B cell (primary cell): ENCODE measurements around the gene TMEM30B. TPM values are rescaled to one million over a fixed set of nuclear protein-coding genes. Genes with fewer than 3 reads are reported as not detected.

Experiments
- ATAC-seq: fragments of 200-7000 bp; cut with Tn5 transposase; one replicate; pipeline ENCODE4 v1.10.0; 2021; ENCODE audit warnings: low read depth, mild to moderate bottlenecking, moderate number of reproducible peaks, moderate library complexity
- CTCF ChIA-PET: fragments of 350-600 bp; sonication (Branson Sonifier 250); formaldehyde crosslinking; loops from one replicate; lab custom pipeline; 2021; ENCODE audit warnings: antibody characterized with exemption, inconsistent platforms; lab: Charles Lee
- POLR2A ChIA-PET: fragments of 350-600 bp; sonication (Branson Sonifier 250); formaldehyde crosslinking; loops from one replicate; lab custom pipeline; 2021; ENCODE audit warnings: antibody characterized with exemption; lab: Charles Lee
- DNase-seq: peaks from one replicate; pipeline ENCODE4 v3.0.0; 2013
- H2AFZ ChIP-seq: 2 replicates; pipeline ENCODE4 v1.6.1; 2012; ENCODE audit warnings: mild to moderate bottlenecking, low read depth, low read length; ENCODE audit not compliant: insufficient read depth, poor library complexity, severe bottlenecking
- H3K27ac ChIP-seq, 2 donors: 1 replicate in 1 of 2; 2 replicates in 1 of 2; pipeline ENCODE4 v1.5.1; 2012 to 2013; ENCODE audit warnings: low read length in 2 of 2, mild to moderate bottlenecking in 2 of 2, moderate library complexity in 1 of 2
- H3K27me3 ChIP-seq, 4 experiments: fragments of 200-600 bp in 1 of 4; sonication (generic) in 1 of 4; replicated peaks in 1 of 4; 1 replicate in 2 of 4; 2 replicates in 2 of 4; pipeline versions ENCODE4 v1.6.1 to v1.7.0; 2013 to 2016; ENCODE audit warnings: low read length in 3 of 4, mild to moderate bottlenecking in 2 of 4, mixed read lengths in 1 of 4, moderate library complexity in 1 of 4; ENCODE audit not compliant: insufficient read depth in 4 of 4, control insufficient read depth in 3 of 4; ENCODE audit errors: control extremely low read depth in 1 of 4
- H3K36me3 ChIP-seq, 2 experiments: replicated peaks in 1 of 2; 1 replicate in 1 of 2; 2 replicates in 1 of 2; pipeline versions ENCODE4 v1.6.1 to v1.7.1; 2013; ENCODE audit warnings: low read length in 1 of 2; ENCODE audit not compliant: insufficient read depth in 2 of 2, control insufficient read depth in 1 of 2; ENCODE audit errors: control extremely low read depth in 1 of 2, extremely low read depth in 1 of 2
- H3K4me1 ChIP-seq, 2 donors: fragments of 200-600 bp in 1 of 2; sonication (generic) in 1 of 2; 1 replicate in 1 of 2; 2 replicates in 1 of 2; pipeline versions ENCODE4 v1.5.1 to v1.6.1; 2013 to 2017; ENCODE audit warnings: low read length in 2 of 2; ENCODE audit not compliant: control insufficient read depth in 2 of 2, insufficient read depth in 2 of 2
- H3K4me2 ChIP-seq: replicated peaks from 2 replicates; pipeline ENCODE3; 2012; ENCODE audit warnings: mild to moderate bottlenecking, low read depth, low read length; ENCODE audit not compliant: poor library complexity, severe bottlenecking
- H3K4me3 ChIP-seq, 5 experiments: fragments of 200-600 bp in 1 of 5; sonication (generic) in 1 of 5; 1 replicate in 3 of 5; 2 replicates in 2 of 5; pipeline versions ENCODE4 v1.5.1 to v1.7.0; 2011 to 2016; ENCODE audit warnings: low read length in 4 of 5, mild to moderate bottlenecking in 4 of 5, low read depth in 2 of 5, control low read depth in 1 of 5, moderate library complexity in 1 of 5; ENCODE audit not compliant: insufficient read depth in 1 of 5; ENCODE audit errors: control extremely low read depth in 1 of 5, extremely low read depth in 1 of 5
- H3K79me2 ChIP-seq: fragments of 200-600 bp; sonication (generic); one replicate; pipeline ENCODE4 v1.6.0; 2016; ENCODE audit warnings: low read length; ENCODE audit not compliant: control insufficient read depth, insufficient read depth
- H3K9ac ChIP-seq: fragments of 200-600 bp; sonication (generic); 2 replicates; pipeline ENCODE4 v1.6.1; 2017; ENCODE audit warnings: mild to moderate bottlenecking, low read length, moderate library complexity
- H3K9me3 ChIP-seq, 3 donors: one replicate each; pipeline versions ENCODE4 v1.6.1 to v1.7.1; 2013; ENCODE audit warnings: low read length in 2 of 3; ENCODE audit not compliant: control insufficient read depth in 2 of 3, insufficient read depth in 1 of 3; ENCODE audit errors: control extremely low read depth in 1 of 3
- H4K20me1 ChIP-seq: 2 replicates; pipeline ENCODE4 v1.6.0; 2012; ENCODE audit warnings: mild to moderate bottlenecking, low read length; ENCODE audit not compliant: insufficient read depth, control insufficient read depth, poor library complexity, severe bottlenecking
- H3K27ac Mint-ChIP-seq: one replicate; pipeline ENCODE4 v1.8.0; 2021; ENCODE audit warnings: mixed read lengths
- H3K27me3 Mint-ChIP-seq: one replicate; pipeline ENCODE4 v1.8.0; 2021; ENCODE audit warnings: mixed read lengths
- H3K4me1 Mint-ChIP-seq: one replicate; pipeline ENCODE4 v1.8.0; 2021; ENCODE audit warnings: mixed read lengths
- H3K4me3 Mint-ChIP-seq: one replicate; pipeline ENCODE4 v1.8.0; 2021; ENCODE audit warnings: mixed read lengths
- H3K9me3 Mint-ChIP-seq: one replicate; pipeline ENCODE4 v1.8.0; 2022; ENCODE audit warnings: mixed read lengths; ENCODE audit not compliant: insufficient read depth
- EZH2 ChIP-seq: IDR thresholded peaks from 2 replicates; pipeline ENCODE4 v1.6.1; 2012; ENCODE audit warnings: borderline replicate concordance, low read depth, mild to moderate bottlenecking, moderate library complexity, low read length; ENCODE audit not compliant: insufficient read depth, poor library complexity, severe bottlenecking
- WGBS: methylation state at CpG from one replicate; pipeline ENCODE4 v1.1.5; 2013; ENCODE audit warnings: missing lambda C conversion rate; ENCODE audit not compliant: insufficient coverage; 5-methylcytosine and 5-hydroxymethylcytosine counted together
- intact Hi-C: fragments of 100-400 bp; cut with micrococcal nuclease; formaldehyde crosslinking; loops from one replicate; pipeline ENCODE4 v1.10.0; 2022
- polyA plus RNA-seq: library from polyadenylated mRNA; depleted of rRNA; stranded (reverse); fragments of >200 nt; gene quantifications from 2 replicates; pipeline ENCODE4 v1.2.3, GENCODE V29; 2012
- total RNA-seq, 2 donors: library from RNA; stranded (reverse); fragments of 120-200 nt in 1 of 2; gene quantifications; 1 replicate in 1 of 2; 2 replicates in 1 of 2; pipeline versions ENCODE4 v1.2.3 to v1.2.4, GENCODE V29; 2013 to 2022
- TF ChIP-seq, protein P1 (sequence below): fragments of 200-600 bp; IDR thresholded peaks from one replicate; pipeline ENCODE4 v1.8.0; 2022; ENCODE audit warnings: antibody characterized with exemption, mild to moderate bottlenecking

Gene TMEM30B
- total and polyA plus RNA-seq, 2 donors (not counting 1 experiment from before 2014, with no cell fraction given) = 0.19 to 0.20 TPM

GRCh38 chr14:61255968-61256367 lies 25.2 kb downstream of the TMEM30B start:
- Mint-ChIP-seq H3K27ac (no peak overlapping the region), H3K4me1 (peaks cover 10% of the 10 kb centered on the region), H3K4me3 (no peak overlapping the region), H3K27me3 (peaks cover 34% of the 10 kb centered on the region), H3K9me3 (no peaks in the 10 kb centered on the region)
- Histone ChIP-seq H3K36me3 (no peaks in the 10 kb centered on the region), H4K20me1 (no peaks in the 10 kb centered on the region), H3K27ac (no peak overlapping the region), H3K79me2 (no peaks in the 10 kb centered on the region), H3K4me3 (no peak overlapping the region), H3K4me1 (peaks cover 3 to 7% of the 10 kb centered on the region in 2 donors), H3K9ac (no peak overlapping the region), H2AFZ (no peak overlapping the region), H3K4me2 (no peak overlapping the region), H3K27me3 (peaks cover 0 to 5% (median 1%) of the 10 kb centered on the region in 4 experiments), H3K9me3 (no peaks in the 10 kb centered on the region)
- CTCF ChIA-PET = interaction anchor here (6.3 to 6.7 kb wide), 2 partner anchors 631 to 906 kb away, joined by 62 to 82 read pairs; no protein-coding TSS in a partner anchor
- intact Hi-C loops = no loop called here
- no peak for TF ChIP-seq EZH2
- TF ChIP-seq, protein P1, sequence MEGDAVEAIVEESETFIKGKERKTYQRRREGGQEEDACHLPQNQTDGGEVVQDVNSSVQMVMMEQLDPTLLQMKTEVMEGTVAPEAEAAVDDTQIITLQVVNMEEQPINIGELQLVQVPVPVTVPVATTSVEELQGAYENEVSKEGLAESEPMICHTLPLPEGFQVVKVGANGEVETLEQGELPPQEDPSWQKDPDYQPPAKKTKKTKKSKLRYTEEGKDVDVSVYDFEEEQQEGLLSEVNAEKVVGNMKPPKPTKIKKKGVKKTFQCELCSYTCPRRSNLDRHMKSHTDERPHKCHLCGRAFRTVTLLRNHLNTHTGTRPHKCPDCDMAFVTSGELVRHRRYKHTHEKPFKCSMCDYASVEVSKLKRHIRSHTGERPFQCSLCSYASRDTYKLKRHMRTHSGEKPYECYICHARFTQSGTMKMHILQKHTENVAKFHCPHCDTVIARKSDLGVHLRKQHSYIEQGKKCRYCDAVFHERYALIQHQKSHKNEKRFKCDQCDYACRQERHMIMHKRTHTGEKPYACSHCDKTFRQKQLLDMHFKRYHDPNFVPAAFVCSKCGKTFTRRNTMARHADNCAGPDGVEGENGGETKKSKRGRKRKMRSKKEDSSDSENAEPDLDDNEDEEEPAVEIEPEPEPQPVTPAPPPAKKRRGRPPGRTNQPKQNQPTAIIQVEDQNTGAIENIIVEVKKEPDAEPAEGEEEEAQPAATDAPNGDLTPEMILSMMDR = no peak
- POLR2A ChIA-PET = no interaction called here
- 95% methylated on average over 4 of the region's 5 CpGs for WGBS
- ATAC-seq = no peak
- DNase-seq = no peak

- Histone ChIP-seq H3K27ac (no peak overlapping the region), H3K36me3 (no peaks in the 10 kb centered on the region), H3K4me3 (no peak overlapping the region), H3K79me2 (no peaks in the 10 kb centered on the region), H3K9ac (no peak overlapping the region), H4K20me1 (no peaks in the 10 kb centered on the region), H3K27me3 (peaks cover 0 to 5% (median 1%) of the 10 kb centered on the region in 4 experiments), H3K4me1 (peaks cover 3 to 7% of the 10 kb centered on the region in 2 donors), H2AFZ (no peak overlapping the region), H3K9me3 (no peaks in the 10 kb centered on the region), H3K4me2 (no peak overlapping the region)
- H3K4me1 Mint-ChIP-seq = peaks cover 10% of the 10 kb centered on the region
- CTCF ChIA-PET = interaction anchor here (1.0 to 6.7 kb wide), 5 partner anchors 14 to 905 kb away, joined by 3 to 82 read pairs (median 11); no protein-coding TSS in a partner anchor
- no peak overlapping the region for H3K4me3 Mint-ChIP-seq
- H3K27ac Mint-ChIP-seq = no peak overlapping the region
- WGBS = 86% methylated on average over 4 of the region's 8 CpGs
- DNase-seq (no peak), ATAC-seq (no peak)
- POLR2A ChIA-PET = no interaction called here
- peaks cover 32% of the 10 kb centered on the region for H3K27me3 Mint-ChIP-seq
- no peaks in the 10 kb centered on the region for H3K9me3 Mint-ChIP-seq
- TF ChIP-seq EZH2 = no peak
- TF ChIP-seq, protein P1 = no peak
- intact Hi-C loops = loop anchor here (5.0 kb wide), 2 partner anchors 923 to 1098 kb away; no protein-coding TSS in a partner anchor
These were observed 26.2 kb downstream of the TMEM30B start for GRCh38 chr14:61254808-61255526.
